GM12878 (cell line): ENCODE measurements around the gene GIGYF2. TPM values are rescaled to one million over a fixed set of nuclear protein-coding genes. Genes with fewer than 3 reads are reported as not detected.
"Not testable (repeated sequence)": the region's sequence is repeated elsewhere in the genome, so short reads cannot be mapped to it uniquely, and the experiment has no call there.

ENCODE experiments used
- ATAC-seq: fragments of 200-7000 bp; cut with Tn5 transposase; 3 replicates; pipeline ENCODE4 v1.9.1; 2020; ENCODE audit warnings: mild to moderate bottlenecking, moderate library complexity
- BruUV-seq: library from RNA; stranded (reverse); fragments of 400-500 nt; replicated peaks from 2 replicates; lab custom pipeline; 2021; lab: Mats Ljungman, UMichigan
- CTCF ChIA-PET: fragments of 300-600 bp; sonication (Branson Sonifier 250); formaldehyde crosslinking; extraction: SDS; loops from one replicate; lab custom pipeline; 2021; ENCODE audit warnings: inconsistent platforms; lab: Yijun Ruan, JAX
- POLR2A ChIA-PET: fragments of 350-600 bp; formaldehyde crosslinking; extraction: SDS; loops from one replicate; lab custom pipeline; 2021; ENCODE audit warnings: inconsistent platforms; lab: Charles Lee
- RAD21 ChIA-PET: fragments of 300-600 bp; sonication (Branson Sonifier 250); formaldehyde crosslinking; loops from one replicate; lab custom pipeline; 2023; ENCODE audit warnings: antibody characterized with exemption; ENCODE audit not compliant: unreplicated experiment; lab: Charles Lee
- SMC1A ChIA-PET: fragments of 300-600 bp; sonication (Branson Sonifier 250); formaldehyde crosslinking; loops from one replicate; lab custom pipeline; 2023; ENCODE audit not compliant: unreplicated experiment, uncharacterized antibody; lab: Charles Lee
- DNase-seq: peaks from one replicate; pipeline ENCODE4 v3.0.0-alpha.2; 2011; ENCODE audit warnings: low read depth, low spot score
- FAIRE-seq: peaks from 3 replicates; lab custom pipeline; 2011; peaks lifted over from hg19 to GRCh38; lab: Jason Lieb, UNC
- H2AFZ ChIP-seq: 2 replicates; pipeline ENCODE4 v1.6.0; 2011; ENCODE audit warnings: low read depth, low read length, control low read depth; ENCODE audit not compliant: control insufficient read depth
- H3K27ac ChIP-seq: 2 replicates; pipeline ENCODE4 v1.5.1; 2011; ENCODE audit warnings: control low read depth; ENCODE audit not compliant: control insufficient read depth, insufficient read depth
- H3K27me3 ChIP-seq, 2 experiments: replicated peaks in 1 of 2; 2 replicates each; pipeline versions ENCODE4 v1.6.0 to v1.6.1; 2011; ENCODE audit warnings: low read length in 1 of 2; ENCODE audit not compliant: control insufficient read depth in 2 of 2, insufficient read depth in 2 of 2
- H3K36me3 ChIP-seq, 2 experiments: 2 replicates each; pipeline ENCODE4 v1.5.1; 2011; ENCODE audit warnings: low read length in 1 of 2; ENCODE audit not compliant: control insufficient read depth in 2 of 2, insufficient read depth in 2 of 2
- H3K4me1 ChIP-seq: 2 replicates; pipeline ENCODE4 v1.6.1; 2011; ENCODE audit warnings: mild to moderate bottlenecking, low read length, moderate library complexity, mixed read lengths; ENCODE audit not compliant: control insufficient read depth, insufficient read depth
- H3K4me2 ChIP-seq: 2 replicates; pipeline ENCODE4 v1.6.0; 2011; ENCODE audit warnings: control low read depth; ENCODE audit not compliant: control insufficient read depth, insufficient read depth
- H3K4me3 ChIP-seq: fragments of 200-600 bp; sonication (generic); 2 replicates; pipeline ENCODE4 v1.5.1; 2016
- H3K79me2 ChIP-seq: 2 replicates; pipeline ENCODE4 v1.6.0; 2011; ENCODE audit warnings: low read length; ENCODE audit not compliant: control insufficient read depth, insufficient read depth
- H3K9ac ChIP-seq: 2 replicates; pipeline ENCODE4 v1.8.0; 2011; ENCODE audit warnings: low read length, control low read depth, mixed read lengths; ENCODE audit not compliant: control insufficient read depth, insufficient read depth
- H3K9me3 ChIP-seq: replicated peaks from 3 replicates; pipeline ENCODE4 v1.5.1; 2011; ENCODE audit warnings: mild to moderate bottlenecking, low read length; ENCODE audit not compliant: control insufficient read depth, insufficient read depth
- H4K20me1 ChIP-seq: 2 replicates; pipeline ENCODE4 v1.6.0; 2011; ENCODE audit not compliant: control insufficient read depth, insufficient read depth
- KLF5 ChIP-seq: fragments of 450-650 bp; IDR thresholded peaks from 2 replicates; pipeline ENCODE4 v1.6.1; 2014; ENCODE audit warnings: mild to moderate bottlenecking; ENCODE audit not compliant: partially characterized antibody
- WGBS: methylation state at CpG from one replicate; pipeline ENCODE4 v1.1.6; 2016; ENCODE audit warnings: low lambda C conversion rate; ENCODE audit not compliant: insufficient replicate concordance, insufficient coverage; ENCODE audit errors: missing lambda C conversion rate; 5-methylcytosine and 5-hydroxymethylcytosine counted together
- in situ Hi-C: fragments of 300-500 bp; cut with MboI; formaldehyde crosslinking; loops from 9 replicates; pipeline ENCODE4 v1.14.3; 2018; ENCODE audit warnings: mixed read lengths
- intact Hi-C: fragments of 100-400 bp; cut with micrococcal nuclease; formaldehyde crosslinking; loops from one replicate; pipeline ENCODE4 v1.14.2; 2022; ENCODE audit not compliant: unreplicated experiment
- polyA plus RNA-seq, 11 experiments: library from polyadenylated mRNA; depleted of rRNA in 4 of 11; unstranded in 6 of 11; stranded (reverse) in 5 of 11; fragments of >200 nt; fragmentation: Nextera tagmentation in 4 of 11; fragmentation: Illumina TruSeq in 1 of 11; extraction: Ambion mirVana in 4 of 11; extraction: Trizol in 1 of 11; gene quantifications; 1 replicate in 1 of 11; 2 replicates in 10 of 11; pipeline versions ENCODE4 v1.2.1 to v1.2.3, GENCODE V29; 2011 to 2016; ENCODE audit warnings: inconsistent platforms in 2 of 11, missing spikeins in 2 of 11, low read depth in 1 of 11
- total RNA-seq, 4 experiments: library from RNA; depleted of rRNA in 3 of 4; stranded (reverse); fragments of >200 nt in 3 of 4; fragmentation: Illumina TruSeq in 1 of 4; extraction: Trizol in 1 of 4; gene quantifications; 2 replicates each; pipeline versions ENCODE4 v1.2.1 to v1.2.3, GENCODE V29; 2013 to 2021

Gene GIGYF2
- total and polyA plus RNA-seq, 10 of the 15 experiments (the other 5 are each of a cell fraction or from before 2014, with no cell fraction given), result 12.2 to 47.2 (median 39.0) TPM

- no peak for TF ChIP-seq KLF5
- RAD21 ChIA-PET, result no interaction called here
- in situ Hi-C loops (loop anchor here (5.0 kb wide), 2 partner anchors 177 to 402 kb away; partner anchors contain the start of gene ATG16L1), intact Hi-C loops (loop anchor here (5.0 kb wide), 1 partner anchor 177 kb away; no protein-coding TSS in a partner anchor)
- peaks cover 4 to 11% of the 10 kb centered on the region in 2 experiments; a peak in 3 of 4 replicates for H3K36me3 ChIP-seq
- ATAC-seq (no peak), DNase-seq (no peak), FAIRE-seq (no peak)
- no peaks in the 10 kb centered on the region for H3K4me1 ChIP-seq
- CTCF ChIA-PET, result interaction anchor here (2.0 kb wide), 1 partner anchor 17 kb away, joined by 7 read pairs; no protein-coding TSS in a partner anchor
- no peak overlapping the region for H3K9ac ChIP-seq
- no peaks in the 10 kb centered on the region for H3K27me3 ChIP-seq
- no peak overlapping the region for H3K4me2 ChIP-seq
- no peak overlapping the region for H3K4me3 ChIP-seq
- 100% methylated on average over 3 of the region's 3 CpGs for WGBS
- no peak overlapping the region for H2AFZ ChIP-seq
- H3K9me3 ChIP-seq, result no peaks in the 10 kb centered on the region
- no TSS peak for BruUV-seq
- SMC1A ChIA-PET, result interaction anchor here (0.6 kb wide), 2 partner anchors 204 to 312 kb away, joined by 3 read pairs; no protein-coding TSS in a partner anchor
- H4K20me1 ChIP-seq, result no peaks in the 10 kb centered on the region
- H3K27ac ChIP-seq, result no peak overlapping the region
- POLR2A ChIA-PET, result interaction anchor here (1.0 kb wide), 1 partner anchor 203 kb away, joined by 3 read pairs; no protein-coding TSS in a partner anchor
- no peaks in the 10 kb centered on the region for H3K79me2 ChIP-seq
These were observed 152.9 kb downstream of the GIGYF2 start for GRCh38 chr2:232850039-232850438.

GRCh38 chr2:232852081-232852480, 154.9 kb downstream of the GIGYF2 start:
- POLR2A ChIA-PET, DNase-seq, H3K9me3 ChIP-seq, H3K9ac ChIP-seq, H3K79me2 ChIP-seq, BruUV-seq, H3K4me3 ChIP-seq, H3K4me1 ChIP-seq, H2AFZ ChIP-seq, H3K27ac ChIP-seq, H3K27me3 ChIP-seq, ATAC-seq, H4K20me1 ChIP-seq, FAIRE-seq, H3K4me2 ChIP-seq: not testable (repeated sequence)
- SMC1A ChIA-PET, result interaction anchor here (1.2 to 3.3 kb wide), 5 partner anchors 176 to 402 kb away, joined by 3 to 19 read pairs (median 6); partner anchors contain the start of gene ATG16L1
- CTCF ChIA-PET, result interaction anchor here (1.0 to 4.1 kb wide), 11 partner anchors 8 to 411 kb away, joined by 3 to 37 read pairs (median 6); partner anchors contain the start of genes ATG16L1 and INPP5D
- intact Hi-C loops, result loop anchor here (5.0 kb wide), 1 partner anchor 175 kb away; no protein-coding TSS in a partner anchor
- in situ Hi-C loops, result loop anchor here (5.0 kb wide), 2 partner anchors 175 to 400 kb away; partner anchors contain the start of gene ATG16L1
- WGBS, result over 99% methylated on average over 11 of the region's 11 CpGs
- RAD21 ChIA-PET, result interaction anchor here (1.3 to 1.6 kb wide), 2 partner anchors 177 to 399 kb away, joined by 5 read pairs; partner anchors contain the start of gene ATG16L1
- H3K36me3 ChIP-seq, result peaks cover 5 to 18% of the 10 kb centered on the region in 2 experiments; a peak in 3 of 4 replicates
